ENCODE results near the gene PCED1B.

The PCED1B gene

GRCh38 chr12:47068539-47068938 is 10.9 kb upstream of the PCED1B start:
- Histone ChIP-seq H3K9me3 (ENCODE audit: low read length) (no peaks in the 10 kb centered on the region), H3K36me3 (ENCODE audit: insufficient read depth, low read length) (no peaks in the 10 kb centered on the region), H3K27me3 (ENCODE audit: control insufficient read depth in 1 of 2, insufficient read depth in 2 of 2, low read length in 2 of 2) (no peaks in the 10 kb centered on the region), H3K27ac (ENCODE audit: low read depth, low read length) (no peak overlapping the region), H3K4me3 (ENCODE audit: low read depth in 1 of 2, low read length in 2 of 2) (no peak overlapping the region), H3K4me1 (ENCODE audit: insufficient read depth, low read length) (peaks cover 47% of the 10 kb centered on the region), H3K9ac (ENCODE audit: low read length) (no peak overlapping the region)

DNA sequence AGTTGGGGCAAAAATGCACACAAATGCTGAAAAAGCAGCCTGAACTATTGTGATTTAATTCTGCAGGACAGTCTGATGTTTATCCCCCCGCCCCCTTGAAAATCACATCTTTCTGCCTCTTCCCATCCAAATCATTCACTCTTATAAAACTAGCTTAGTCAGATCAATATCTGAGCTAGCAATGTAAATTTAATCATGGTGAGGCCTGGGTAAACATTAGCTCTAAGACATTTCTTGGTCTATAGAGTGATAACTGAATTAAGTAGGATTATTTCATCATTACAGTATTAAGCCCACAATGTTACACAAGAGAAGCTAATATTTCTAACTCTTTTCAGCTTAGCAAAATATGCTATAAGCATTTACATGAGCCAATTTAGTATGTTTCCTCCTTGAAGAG is 9.1 kb upstream of the PCED1B start:
- Histone ChIP-seq H3K27ac (ENCODE audit: low read depth, low read length) (peak overlapping the region; percentile 17), H3K4me1 (ENCODE audit: insufficient read depth, low read length) (peaks cover 52% of the 10 kb centered on the region)

GRCh38 chr12:47071241-47071852 is 8.1 kb upstream of the PCED1B start:
- no peaks in the 10 kb centered on the region for H3K27me3 ChIP-seq (ENCODE audit: control insufficient read depth in 1 of 2, insufficient read depth in 2 of 2, low read length in 2 of 2)
- H3K9me3 ChIP-seq (ENCODE audit: low read length), result no peaks in the 10 kb centered on the region
- no peak overlapping the region for H3K9ac ChIP-seq (ENCODE audit: low read length)
- H3K27ac ChIP-seq (ENCODE audit: low read depth, low read length), result no peak overlapping the region
- no peak overlapping the region for H3K4me3 ChIP-seq (ENCODE audit: low read depth in 1 of 2, low read length in 2 of 2)
- H3K4me1 ChIP-seq (ENCODE audit: insufficient read depth, low read length), result peaks cover 46% of the 10 kb centered on the region
- H3K36me3 ChIP-seq (ENCODE audit: insufficient read depth, low read length), result peaks cover 3% of the 10 kb centered on the region

More for the DNA sequence above, 9.1 kb upstream of the PCED1B start:
- no peaks in the 10 kb centered on the region for H3K27me3 ChIP-seq (ENCODE audit: control insufficient read depth in 1 of 2, insufficient read depth in 2 of 2, low read length in 2 of 2)
- H3K9ac ChIP-seq (ENCODE audit: low read length), result no peak overlapping the region
- no peaks in the 10 kb centered on the region for H3K9me3 ChIP-seq (ENCODE audit: low read length)
- no peak overlapping the region for H3K4me3 ChIP-seq (ENCODE audit: low read depth in 1 of 2, low read length in 2 of 2)
- no peaks in the 10 kb centered on the region for H3K36me3 ChIP-seq (ENCODE audit: insufficient read depth, low read length)

DNA sequence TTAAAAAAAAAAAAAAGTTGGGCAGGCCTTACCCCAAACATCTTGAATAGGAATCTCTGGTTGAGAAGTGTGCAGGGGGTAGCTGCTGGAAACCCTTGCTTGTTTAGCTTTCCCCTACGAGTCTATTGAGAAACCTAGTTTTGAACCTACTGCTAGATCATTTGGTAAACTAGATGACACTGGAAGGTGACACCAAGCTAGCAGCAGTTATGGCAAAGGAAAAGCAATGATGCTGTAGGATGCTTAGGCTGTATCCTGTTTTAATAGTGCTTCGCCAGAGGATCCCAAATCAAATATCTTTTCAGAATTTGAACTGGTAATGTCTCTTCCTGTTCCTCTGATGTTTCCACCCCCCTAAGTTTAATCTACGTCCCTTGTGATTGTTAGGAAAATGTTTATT is 5.5 kb upstream of the PCED1B start:
- Histone ChIP-seq H3K27ac (ENCODE audit: low read depth, low read length) (no peak overlapping the region), H3K9ac (ENCODE audit: low read length) (no peak overlapping the region), H3K9me3 (ENCODE audit: low read length) (no peaks in the 10 kb centered on the region), H3K4me3 (ENCODE audit: low read depth in 1 of 2, low read length in 2 of 2) (no peak overlapping the region), H3K36me3 (ENCODE audit: insufficient read depth, low read length) (peaks cover 3% of the 10 kb centered on the region), H3K4me1 (ENCODE audit: insufficient read depth, low read length) (peaks cover 22% of the 10 kb centered on the region), H3K27me3 (ENCODE audit: control insufficient read depth in 1 of 2, insufficient read depth in 2 of 2, low read length in 2 of 2) (no peaks in the 10 kb centered on the region)

GRCh38 chr12:47074757-47075156 is 4.7 kb upstream of the PCED1B start:
- Histone ChIP-seq H3K27ac (ENCODE audit: low read depth, low read length) (no peak overlapping the region), H3K4me3 (ENCODE audit: low read depth in 1 of 2, low read length in 2 of 2) (no peak overlapping the region), H3K27me3 (ENCODE audit: control insufficient read depth in 1 of 2, insufficient read depth in 2 of 2, low read length in 2 of 2) (no peaks in the 10 kb centered on the region), H3K9me3 (ENCODE audit: low read length) (no peaks in the 10 kb centered on the region), H3K36me3 (ENCODE audit: insufficient read depth, low read length) (peaks cover 3% of the 10 kb centered on the region), H3K4me1 (ENCODE audit: insufficient read depth, low read length) (peaks cover 14% of the 10 kb centered on the region), H3K9ac (ENCODE audit: low read length) (no peak overlapping the region)

GRCh38 chr12:47075192-47076084 is 4.0 kb upstream of the PCED1B start:
- H3K9me3 ChIP-seq (ENCODE audit: low read length), result no peaks in the 10 kb centered on the region
- H3K27me3 ChIP-seq (ENCODE audit: control insufficient read depth in 1 of 2, insufficient read depth in 2 of 2, low read length in 2 of 2), result no peaks in the 10 kb centered on the region
- peaks cover 7% of the 10 kb centered on the region for H3K4me1 ChIP-seq (ENCODE audit: insufficient read depth, low read length)
- no peak overlapping the region for H3K27ac ChIP-seq (ENCODE audit: low read depth, low read length)
- no peak overlapping the region for H3K9ac ChIP-seq (ENCODE audit: low read length)
- peaks cover 3% of the 10 kb centered on the region for H3K36me3 ChIP-seq (ENCODE audit: insufficient read depth, low read length)
- no peak overlapping the region for H3K4me3 ChIP-seq (ENCODE audit: low read depth in 1 of 2, low read length in 2 of 2)

- peaks cover 19% of the 10 kb centered on the region for H3K4me1 ChIP-seq (ENCODE audit: insufficient read depth, low read length)
- H3K36me3 ChIP-seq (ENCODE audit: insufficient read depth, low read length), result peaks cover 3% of the 10 kb centered on the region
- H3K9ac ChIP-seq (ENCODE audit: low read length), result peak overlapping the region; percentile 91
- H3K4me3 ChIP-seq (ENCODE audit: low read depth in 1 of 2, low read length in 2 of 2), result peak overlapping the region; percentile 80 to 92
- H3K27ac ChIP-seq (ENCODE audit: low read depth, low read length), result peak overlapping the region; percentile 45
- no peaks in the 10 kb centered on the region for H3K27me3 ChIP-seq (ENCODE audit: control insufficient read depth in 1 of 2, insufficient read depth in 2 of 2, low read length in 2 of 2)
- H3K9me3 ChIP-seq (ENCODE audit: low read length), result no peaks in the 10 kb centered on the region
These were observed 2.0 kb upstream of the PCED1B start for GRCh38 chr12:47077206-47078085.

DNA sequence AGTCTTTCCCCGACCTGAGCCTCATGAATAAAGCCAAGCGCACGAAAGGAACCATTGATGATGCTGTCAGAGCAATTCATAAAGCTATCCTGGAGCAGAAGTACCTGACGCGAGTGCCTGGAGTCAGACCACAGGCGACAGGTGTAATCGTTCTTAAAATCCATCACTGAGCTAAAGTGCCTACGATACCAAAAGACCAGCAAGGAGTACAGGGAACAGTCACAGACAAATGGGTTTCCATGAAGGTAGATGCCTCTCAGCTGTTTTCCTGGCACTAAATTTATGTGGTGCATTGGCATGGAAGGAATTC is 1.4 kb upstream of the PCED1B start:
- H3K27ac ChIP-seq (ENCODE audit: low read depth, low read length), result peak overlapping the region; percentile 79
- no peaks in the 10 kb centered on the region for H3K27me3 ChIP-seq (ENCODE audit: control insufficient read depth in 1 of 2, insufficient read depth in 2 of 2, low read length in 2 of 2)
- H3K9me3 ChIP-seq (ENCODE audit: low read length), result no peaks in the 10 kb centered on the region
- H3K9ac ChIP-seq (ENCODE audit: low read length), result peak overlapping the region; percentile 91
- H3K36me3 ChIP-seq (ENCODE audit: insufficient read depth, low read length), result peaks cover 3% of the 10 kb centered on the region
- peaks cover 25% of the 10 kb centered on the region for H3K4me1 ChIP-seq (ENCODE audit: insufficient read depth, low read length)
- H3K4me3 ChIP-seq (ENCODE audit: low read depth in 1 of 2, low read length in 2 of 2), result peak overlapping the region; percentile 80 to 92

DNA sequence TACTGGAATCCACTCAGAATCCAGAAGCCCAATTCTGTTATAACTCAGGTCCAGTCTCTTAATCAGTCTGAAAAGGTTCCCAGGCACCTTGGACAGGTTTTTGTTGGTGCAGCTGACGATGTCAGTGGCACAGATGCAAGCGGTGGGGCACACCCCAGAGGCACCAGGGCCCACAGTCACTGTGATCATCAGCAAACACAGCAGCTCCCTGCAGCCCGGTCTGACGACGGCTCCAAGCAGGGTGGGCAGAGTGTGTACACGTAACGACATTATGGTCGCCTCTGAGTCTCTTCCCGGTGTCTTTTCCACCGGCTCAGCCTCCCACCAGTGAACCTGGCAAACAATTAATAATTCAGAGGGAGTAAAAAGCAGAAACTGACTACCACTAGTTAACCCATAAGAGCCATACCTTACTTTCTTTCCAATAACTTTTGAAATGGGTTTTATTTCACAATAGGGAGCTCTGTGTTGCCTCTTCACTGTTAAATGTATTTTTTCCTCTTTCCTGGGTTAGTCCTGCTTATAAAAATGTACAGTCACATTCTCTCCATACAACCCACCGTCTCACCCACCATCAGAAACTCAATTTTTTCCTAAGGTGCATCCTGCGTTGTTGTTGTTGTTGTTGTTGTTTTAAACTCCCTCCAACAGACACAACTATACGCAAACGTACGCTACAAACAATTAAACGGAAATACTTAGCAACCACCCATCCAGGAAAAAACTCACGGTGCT is 521 bp upstream of the PCED1B start:
- H3K4me3 ChIP-seq (ENCODE audit: low read depth in 1 of 2, low read length in 2 of 2), result peak overlapping the region; percentile 80 to 92
- H3K27ac ChIP-seq (ENCODE audit: low read depth, low read length), result peak overlapping the region; percentile 79
- H3K27me3 ChIP-seq (ENCODE audit: control insufficient read depth in 1 of 2, insufficient read depth in 2 of 2, low read length in 2 of 2), result no peaks in the 10 kb centered on the region
- no peaks in the 10 kb centered on the region for H3K9me3 ChIP-seq (ENCODE audit: low read length)
- H3K4me1 ChIP-seq (ENCODE audit: insufficient read depth, low read length), result peaks cover 28% of the 10 kb centered on the region
- H3K36me3 ChIP-seq (ENCODE audit: insufficient read depth, low read length), result peaks cover 3% of the 10 kb centered on the region
- H3K9ac ChIP-seq (ENCODE audit: low read length), result peak overlapping the region; percentile 91

GRCh38 chr12:47079981-47080724 is 732 bp downstream of the PCED1B start:
- Histone ChIP-seq H3K9ac (ENCODE audit: low read length) (peak overlapping the region; percentile 89), H3K36me3 (ENCODE audit: insufficient read depth, low read length) (peaks cover 3% of the 10 kb centered on the region), H3K4me3 (ENCODE audit: low read depth in 1 of 2, low read length in 2 of 2) (peak overlapping the region; percentile 80 to 91), H3K9me3 (ENCODE audit: low read length) (no peaks in the 10 kb centered on the region), H3K27ac (ENCODE audit: low read depth, low read length) (peak overlapping the region; percentile 95), H3K4me1 (ENCODE audit: insufficient read depth, low read length) (peaks cover 36% of the 10 kb centered on the region), H3K27me3 (ENCODE audit: control insufficient read depth in 1 of 2, insufficient read depth in 2 of 2, low read length in 2 of 2) (no peaks in the 10 kb centered on the region)

Data from muscle layer of colon (tissue), 2 donors.